Activated gamma-delta T cell treated with anti-CD3 and anti-CD28 coated beads, Interleukin-2, amount 50 U/mL, for 16 hours (primary cell): Measurements from ENCODE around the gene SLC7A9.
"Not testable (repeated sequence)": the region's sequence is repeated elsewhere in the genome, so short reads cannot be mapped to it uniquely, and the experiment has no call there.

ENCODE experiments used
- DNase-seq: peaks from one replicate; pipeline ENCODE4 v3.0.0-alpha.2; 2020; ENCODE audit warnings: low read depth

SLC7A9 gene

DNA sequence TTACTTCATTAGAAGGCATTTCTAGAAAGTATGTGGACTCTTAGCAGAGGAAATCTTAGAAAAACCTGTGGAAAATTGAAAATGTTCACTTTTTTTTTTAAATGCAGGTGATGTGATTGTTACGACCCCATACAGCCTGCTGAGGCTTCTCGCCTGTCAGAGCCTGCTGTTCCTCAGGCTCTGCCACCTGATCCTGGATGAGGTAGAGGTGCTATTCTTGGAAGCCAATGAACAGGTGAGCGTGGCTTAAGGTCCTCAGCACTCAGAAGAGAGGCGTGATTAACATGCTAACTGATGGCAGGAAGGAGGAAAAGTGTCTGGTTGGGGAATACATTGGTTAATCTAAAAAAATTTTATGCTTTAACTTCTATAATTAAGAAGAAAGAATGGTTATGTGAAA, 71.4 kb downstream of the SLC7A9 start:
- DNase-seq = no peak

DNA sequence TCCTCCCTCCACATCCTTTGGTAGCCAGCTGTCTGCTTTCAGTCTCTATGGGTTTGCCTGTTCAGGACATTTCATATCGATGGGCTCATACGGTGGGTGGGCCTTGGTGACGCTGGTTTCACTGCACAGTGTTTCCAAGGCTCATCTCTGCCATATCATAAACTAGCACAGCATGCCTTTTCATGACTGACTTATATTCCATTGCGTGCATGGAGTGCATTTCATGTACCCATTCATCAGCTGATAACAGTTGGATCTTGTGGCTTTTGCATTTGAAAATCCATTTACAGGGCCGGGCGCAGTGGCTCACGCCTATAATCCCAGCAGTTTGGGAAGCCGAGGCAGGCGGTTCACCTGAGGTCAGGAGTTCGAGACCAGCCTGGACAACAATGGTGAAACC, 80.1 kb downstream of the SLC7A9 start:
- no peak for DNase-seq

DNA sequence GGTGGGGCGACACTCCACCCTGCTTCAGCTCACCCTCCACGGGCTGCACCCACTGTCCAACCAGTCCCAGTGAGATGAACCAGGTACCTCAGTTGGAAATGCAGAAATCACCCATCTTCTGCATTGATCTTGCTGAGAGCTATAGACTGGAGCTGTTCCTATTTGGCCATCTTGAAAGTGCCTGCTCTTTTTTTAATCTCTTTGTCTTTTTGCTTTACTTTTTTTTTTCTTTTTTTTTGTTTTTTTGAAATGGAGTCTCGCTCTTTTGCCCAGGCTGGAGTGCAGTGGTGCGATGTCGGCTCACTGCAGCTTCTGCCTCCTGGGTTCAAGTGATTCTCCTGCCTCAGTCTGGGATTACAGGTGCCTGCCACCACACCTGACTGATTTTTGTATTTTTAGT, 81.7 kb downstream of the SLC7A9 start:
- not testable (repeated sequence) for DNase-seq

DNA sequence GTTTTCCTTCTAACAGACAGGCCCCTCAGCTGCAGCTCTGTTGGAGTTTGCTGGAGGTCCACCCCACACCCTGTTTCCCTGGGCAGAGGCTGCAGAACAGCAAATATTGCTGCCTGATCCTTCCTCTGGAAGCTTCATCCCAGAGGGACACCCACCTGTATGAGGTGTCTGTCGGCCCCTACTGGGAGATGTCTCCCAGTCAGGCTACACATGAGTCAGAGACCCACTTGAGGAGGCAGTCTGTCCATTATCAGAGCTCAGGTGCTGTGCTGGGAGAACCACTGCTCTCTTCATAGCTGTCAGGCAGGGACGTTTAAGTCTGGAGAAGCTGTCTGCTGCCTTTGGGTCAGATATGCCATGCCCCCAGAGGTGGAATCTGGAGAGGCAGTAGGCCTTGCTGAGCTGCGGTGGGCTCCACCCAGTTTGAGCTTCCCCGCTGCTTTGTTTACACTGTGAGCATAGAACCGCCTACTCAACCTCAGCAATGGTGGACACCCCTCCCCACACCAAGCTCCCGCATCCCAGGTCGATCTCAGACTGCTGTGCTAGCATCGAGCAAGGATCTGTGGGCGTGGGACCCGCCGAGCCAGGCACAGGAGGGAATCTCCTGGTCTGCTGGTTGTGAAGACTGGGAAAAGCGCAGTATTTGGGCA, 82.3 kb downstream of the SLC7A9 start:
- not testable (repeated sequence) for DNase-seq

DNA sequence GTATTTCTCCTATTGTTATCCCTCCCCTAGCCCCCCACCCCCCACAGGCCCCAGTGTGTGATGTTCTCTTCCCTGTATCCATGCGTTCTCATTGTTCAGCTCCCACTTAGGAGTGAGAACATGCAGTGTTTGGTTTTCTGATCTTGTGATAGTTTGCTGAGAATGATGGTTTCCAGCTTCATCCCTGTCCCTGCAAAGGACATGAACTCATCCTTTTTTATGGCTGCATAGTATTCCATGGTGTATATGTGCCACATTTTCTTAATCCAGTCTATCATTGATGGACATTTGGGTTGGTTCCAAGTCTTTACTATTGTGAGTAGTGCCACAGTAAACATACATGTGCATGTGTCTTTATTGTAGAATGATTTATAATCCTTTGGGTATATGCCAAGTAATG, 87.5 kb downstream of the SLC7A9 start:
- not testable (repeated sequence) for DNase-seq

DNA sequence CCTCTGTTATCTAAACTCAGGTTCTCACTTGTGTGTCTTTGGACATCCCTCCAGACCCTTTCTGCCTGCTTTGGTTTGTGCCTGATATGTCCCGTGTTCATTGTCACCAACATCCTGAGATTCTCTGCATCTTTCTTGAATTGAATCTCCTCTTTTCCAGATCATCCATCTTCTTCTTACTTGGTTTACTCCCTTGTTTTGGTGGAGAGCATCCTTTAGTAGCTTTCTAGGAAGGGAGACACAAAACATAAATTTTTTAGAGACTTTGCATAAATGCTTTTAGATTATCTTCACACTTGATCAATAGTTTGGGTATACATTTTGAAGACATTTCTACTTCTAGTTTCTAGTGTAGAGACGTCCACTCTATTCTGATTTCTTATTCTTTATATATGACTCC, 88.3 kb downstream of the SLC7A9 start:
- no peak for DNase-seq
